Stomach (tissue), 4 donors: ENCODE data around the gene SLC2A8.

Experiments used
- POLR2AphosphoS5 ChIP-seq, 3 donors: sonication (generic); formaldehyde crosslinking; IDR thresholded peaks; one replicate each; pipeline ENCODE4 v1.6.1; 2016; ENCODE audit warnings: antibody characterized with exemption in 3 of 3
- TF ChIP-seq, protein P1 (sequence below), 7 experiments: fragments of 450-650 bp in 4 of 7; fragments of 200-600 bp in 3 of 7; sonication (generic) in 3 of 7; IDR thresholded peaks; one replicate each; pipeline ENCODE4 v1.5.1; 2016 to 2019; ENCODE audit warnings: antibody characterized with exemption in 7 of 7, control low read depth in 2 of 7, mild to moderate bottlenecking in 1 of 7

DNA sequence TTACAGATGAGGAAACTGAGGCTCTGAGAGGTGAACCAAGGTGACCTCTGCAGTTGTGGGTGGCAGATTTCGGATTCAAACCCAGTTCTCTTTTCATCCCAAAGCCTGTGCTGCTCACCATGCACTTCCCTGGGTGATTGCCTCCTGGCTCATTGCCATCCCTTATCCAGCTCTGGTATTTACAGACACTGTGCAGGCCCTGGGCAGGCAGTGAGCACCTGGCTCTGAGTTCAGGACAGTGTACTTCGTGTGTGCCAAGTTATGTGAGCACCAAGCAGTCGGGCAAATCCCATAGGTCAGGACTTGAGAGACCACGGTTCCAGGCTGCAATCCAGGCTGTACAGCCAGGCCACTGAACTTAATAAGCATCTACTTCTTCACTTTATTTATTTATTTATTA, 55.7 kb downstream of the SLC2A8 start:
- TF ChIP-seq POLR2AphosphoS5 (IDR thresholded peaks at IDR 0.05), result peak in 2 of 3 donors; percentile 44 to 84
- TF ChIP-seq, protein P1, sequence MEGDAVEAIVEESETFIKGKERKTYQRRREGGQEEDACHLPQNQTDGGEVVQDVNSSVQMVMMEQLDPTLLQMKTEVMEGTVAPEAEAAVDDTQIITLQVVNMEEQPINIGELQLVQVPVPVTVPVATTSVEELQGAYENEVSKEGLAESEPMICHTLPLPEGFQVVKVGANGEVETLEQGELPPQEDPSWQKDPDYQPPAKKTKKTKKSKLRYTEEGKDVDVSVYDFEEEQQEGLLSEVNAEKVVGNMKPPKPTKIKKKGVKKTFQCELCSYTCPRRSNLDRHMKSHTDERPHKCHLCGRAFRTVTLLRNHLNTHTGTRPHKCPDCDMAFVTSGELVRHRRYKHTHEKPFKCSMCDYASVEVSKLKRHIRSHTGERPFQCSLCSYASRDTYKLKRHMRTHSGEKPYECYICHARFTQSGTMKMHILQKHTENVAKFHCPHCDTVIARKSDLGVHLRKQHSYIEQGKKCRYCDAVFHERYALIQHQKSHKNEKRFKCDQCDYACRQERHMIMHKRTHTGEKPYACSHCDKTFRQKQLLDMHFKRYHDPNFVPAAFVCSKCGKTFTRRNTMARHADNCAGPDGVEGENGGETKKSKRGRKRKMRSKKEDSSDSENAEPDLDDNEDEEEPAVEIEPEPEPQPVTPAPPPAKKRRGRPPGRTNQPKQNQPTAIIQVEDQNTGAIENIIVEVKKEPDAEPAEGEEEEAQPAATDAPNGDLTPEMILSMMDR (IDR thresholded peaks at IDR 0.05), result no peak
